ENCODE results near the gene ZFP91. TPM values are rescaled to one million over a fixed set of nuclear protein-coding genes. Genes with fewer than 3 reads are reported as not detected.

The ZFP91 gene
- total RNA-seq, 1 experiment from 2014 or later = 60.5 TPM

- no peak for DNase-seq (ENCODE audit: low spot score)
Measured at GRCh38 chr11:58586998-58587397, 8.1 kb downstream of the ZFP91 start.

- no peak for DNase-seq (ENCODE audit: low spot score)
Measured at GRCh38 chr11:58591659-58592058, 12.8 kb downstream of the ZFP91 start.

GRCh38 chr11:58592760-58593472 is 14.1 kb downstream of the ZFP91 start:
- no peak for DNase-seq (ENCODE audit: low spot score)

GRCh38 chr11:58594826-58595225 is 16.0 kb downstream of the ZFP91 start:
- DNase-seq (ENCODE audit: low spot score) = no peak

- DNase-seq (ENCODE audit: low spot score) = no peak
Measured at GRCh38 chr11:58596621-58597020, 17.8 kb downstream of the ZFP91 start.

GRCh38 chr11:58597486-58598144 is 18.8 kb downstream of the ZFP91 start:
- no peak for DNase-seq (ENCODE audit: low spot score)

GRCh38 chr11:58600510-58600909 is 21.6 kb downstream of the ZFP91 start:
- no peak for DNase-seq (ENCODE audit: low spot score)

GRCh38 chr11:58606930-58607714 is 28.3 kb downstream of the ZFP91 start:
- DNase-seq (ENCODE audit: low spot score) = no peak

GRCh38 chr11:58608331-58608730 is 29.5 kb downstream of the ZFP91 start:
- no peak for DNase-seq (ENCODE audit: low spot score)

GRCh38 chr11:58609723-58610122 is 30.9 kb downstream of the ZFP91 start:
- no peak for DNase-seq (ENCODE audit: low spot score)

GRCh38 chr11:58613228-58613627 is 34.4 kb downstream of the ZFP91 start:
- no peak for DNase-seq (ENCODE audit: low spot score)

- no peak for DNase-seq (ENCODE audit: low spot score)
Measured at GRCh38 chr11:58615559-58615958, 36.7 kb downstream of the ZFP91 start.

GRCh38 chr11:58616594-58616993 is 37.7 kb downstream of the ZFP91 start:
- peak; percentile 72 for DNase-seq (ENCODE audit: low spot score)

GRCh38 chr11:58617976-58618557 is 39.2 kb downstream of the ZFP91 start:
- DNase-seq (ENCODE audit: low spot score) = no peak

- DNase-seq (ENCODE audit: low spot score) = no peak
Measured at GRCh38 chr11:58621586-58622262, 42.9 kb downstream of the ZFP91 start.

- no peak for DNase-seq (ENCODE audit: low spot score)
Measured at GRCh38 chr11:58622344-58622743, 43.5 kb downstream of the ZFP91 start, which contains the start of gene CNTF. Gene CNTF (plus strand): TSS chr11:58622665. CDS start chr11:58622753, 88 bp downstream.

- no peak for DNase-seq (ENCODE audit: low spot score)
Measured at GRCh38 chr11:58625086-58625485, 46.2 kb downstream of the ZFP91 start.

- DNase-seq (ENCODE audit: low spot score) = no peak
Measured at GRCh38 chr11:58625826-58626460, 47.1 kb downstream of the ZFP91 start.

GRCh38 chr11:58626934-58627483 is 48.1 kb downstream of the ZFP91 start:
- no peak for DNase-seq (ENCODE audit: low spot score)

GRCh38 chr11:58628446-58628845 is 49.6 kb downstream of the ZFP91 start:
- no peak for DNase-seq (ENCODE audit: low spot score)

- DNase-seq (ENCODE audit: low spot score) = peak; percentile 23
Measured at GRCh38 chr11:58629857-58630256, 51.0 kb downstream of the ZFP91 start.

All from A172 (cell line).